GM21723 (cell line): ENCODE results near the gene SLC10A7.

Experiments
- ATAC-seq: cut with Tn5 transposase; IDR thresholded peaks from one replicate; pipeline ENCODE4 v1.9.1; 2021; ENCODE audit warnings: mild to moderate bottlenecking, moderate library complexity; ENCODE audit not compliant: unreplicated experiment

Gene SLC10A7

GRCh38 chr4:146521541-146522097, at the start of gene SLC10A7:
Gene SLC10A7 (minus strand): TSS chr4:146521940. CDS start chr4:146521717, 223 bp downstream.
- peak; percentile 88 for ATAC-seq

- ATAC-seq = no peak
Measured at GRCh38 chr4:146567396-146567795, 45.7 kb upstream of the SLC10A7 start.

GRCh38 chr4:146564492-146564891, 42.8 kb upstream of the SLC10A7 start:
- no peak for ATAC-seq

GRCh38 chr4:146550161-146550560, 28.4 kb upstream of the SLC10A7 start:
- no peak for ATAC-seq

- ATAC-seq = no peak
Measured at GRCh38 chr4:146548443-146548842, 26.7 kb upstream of the SLC10A7 start.

GRCh38 chr4:146545102-146545501, 23.4 kb upstream of the SLC10A7 start:
- ATAC-seq = peak; percentile 61

- ATAC-seq = no peak
Measured at GRCh38 chr4:146534178-146534577, 12.4 kb upstream of the SLC10A7 start.

GRCh38 chr4:146525754-146526153, 4.0 kb upstream of the SLC10A7 start:
- ATAC-seq = no peak

GRCh38 chr4:146524663-146525062, 2.9 kb upstream of the SLC10A7 start:
- no peak for ATAC-seq

GRCh38 chr4:146522869-146523205, 1.1 kb upstream of the SLC10A7 start:
- peak; percentile 22 for ATAC-seq

GRCh38 chr4:146522098-146522868, 543 bp upstream of the SLC10A7 start:
- ATAC-seq = peak; percentile 87

- ATAC-seq = peak; percentile 46
Measured at GRCh38 chr4:146520896-146521540, 722 bp downstream of the SLC10A7 start.

- ATAC-seq = no peak
Measured at GRCh38 chr4:146514651-146515357, 6.9 kb downstream of the SLC10A7 start.

- ATAC-seq = no peak
Measured at GRCh38 chr4:146513548-146513947, 8.2 kb downstream of the SLC10A7 start.

- ATAC-seq = no peak
Measured at GRCh38 chr4:146511381-146511780, 10.4 kb downstream of the SLC10A7 start.

- ATAC-seq = no peak
Measured at GRCh38 chr4:146510942-146511341, 10.8 kb downstream of the SLC10A7 start.

GRCh38 chr4:146508229-146508939, 13.4 kb downstream of the SLC10A7 start:
- ATAC-seq = no peak

- ATAC-seq = no peak
Measured at GRCh38 chr4:146507632-146508031, 14.1 kb downstream of the SLC10A7 start.

- no peak for ATAC-seq
Measured at GRCh38 chr4:146506272-146506671, 15.5 kb downstream of the SLC10A7 start.

- ATAC-seq = no peak
Measured at GRCh38 chr4:146500216-146500615, 21.5 kb downstream of the SLC10A7 start.

- no peak for ATAC-seq
Measured at GRCh38 chr4:146498291-146498690, 23.4 kb downstream of the SLC10A7 start.
